Measurements from ENCODE around the gene TYW5.

Gene TYW5

GRCh38 chr2:199912553-199913114 lies 42.7 kb downstream of the TYW5 start:
- DNase-seq: peak; percentile 55

- DNase-seq: no peak
Observed at GRCh38 chr2:199911877-199912161, 43.5 kb downstream of the TYW5 start.

- peak; percentile 94 for DNase-seq
Observed at GRCh38 chr2:199911052-199911876, 44.0 kb downstream of the TYW5 start, which contains the start of gene C2orf69. Gene C2orf69 (plus strand): TSS chr2:199911293. CDS start chr2:199911439, 146 bp downstream.

- no peak for DNase-seq
Observed at GRCh38 chr2:199910338-199911051, 44.8 kb downstream of the TYW5 start.

GRCh38 chr2:199907008-199907714 lies 48.1 kb downstream of the TYW5 start:
- no peak for DNase-seq

- no peak for DNase-seq
Observed at GRCh38 chr2:199903111-199903510, 52.2 kb downstream of the TYW5 start.

- no peak for DNase-seq
Observed at GRCh38 chr2:199902486-199903110, 52.7 kb downstream of the TYW5 start.

- no peak for DNase-seq
Observed at GRCh38 chr2:199901942-199902341, 53.3 kb downstream of the TYW5 start.

GRCh38 chr2:199896617-199897016 lies 58.7 kb downstream of the TYW5 start:
- DNase-seq: no peak

- DNase-seq: no peak
Observed at GRCh38 chr2:199895406-199895805, 59.9 kb downstream of the TYW5 start.

GRCh38 chr2:199883474-199884212 lies 71.6 kb downstream of the TYW5 start:
- no peak for DNase-seq

GRCh38 chr2:199882667-199883066 lies 72.6 kb downstream of the TYW5 start:
- DNase-seq: no peak

Data from activated CD8-positive, alpha-beta memory T cell treated with anti-CD3 and anti-CD28 coated beads, Interleukin-2, amount 50 U/mL, for 48 hours (primary cell).